Upper lobe of left lung (tissue), 6 donors: ENCODE data around the gene TLR3. TPM values are rescaled to one million over a fixed set of nuclear protein-coding genes. Genes with fewer than 3 reads are reported as not detected.
A peak's percentile ranks its signal among the peaks of the same experiment; 100 is the strongest.

Experiments
- ATAC-seq, 2 donors: fragments of 200-7000 bp; cut with Tn5 transposase; one replicate each; pipeline ENCODE4 v1.9.1; 2022; ENCODE audit warnings: mild to moderate bottlenecking in 2 of 2, moderate library complexity in 2 of 2; ENCODE audit not compliant: low FRiP score in 2 of 2
- DNase-seq, 2 donors: peaks; one replicate each; pipeline ENCODE4 v3.0.0-alpha.2; 2019 to 2020
- H3K27ac ChIP-seq, 4 donors: fragments of 200-600 bp; sonication (generic); one replicate each; pipeline ENCODE4 v1.5.1; 2016 to 2019
- H3K27me3 ChIP-seq, 4 donors: fragments of 200-600 bp; sonication (generic); one replicate each; pipeline ENCODE4 v1.5.1; 2017 to 2019
- H3K36me3 ChIP-seq, 4 donors: fragments of 200-600 bp; sonication (generic); one replicate each; pipeline ENCODE4 v1.5.1; 2016 to 2019
- H3K4me1 ChIP-seq, 4 donors: fragments of 200-600 bp; sonication (generic); one replicate each; pipeline ENCODE4 v1.5.1; 2018 to 2019
- H3K4me3 ChIP-seq, 4 donors: fragments of 200-600 bp; sonication (generic); one replicate each; pipeline ENCODE4 v1.5.1; 2017 to 2019; ENCODE audit warnings: mild to moderate bottlenecking in 2 of 4, moderate library complexity in 1 of 4
- H3K9me3 ChIP-seq, 4 donors: fragments of 200-600 bp; sonication (generic); one replicate each; pipeline ENCODE4 v1.5.1; 2018 to 2019
- CTCF ChIP-seq, 6 experiments: fragments of 450-650 bp in 4 of 6; fragments of 200-600 bp in 2 of 6; sonication (generic) in 2 of 6; IDR thresholded peaks; one replicate each; pipeline ENCODE4 v1.5.1; 2016 to 2019; ENCODE audit warnings: antibody characterized with exemption in 6 of 6
- EP300 ChIP-seq, 4 donors: sonication (generic); formaldehyde crosslinking; IDR thresholded peaks; one replicate each; pipeline ENCODE4 v1.5.1; 2017; ENCODE audit warnings: antibody characterized with exemption in 4 of 4, control low read depth in 2 of 4
- POLR2A ChIP-seq, 4 donors: fragments of 450-650 bp; IDR thresholded peaks; one replicate each; pipeline ENCODE4 v1.5.1; 2016 to 2017; ENCODE audit warnings: antibody characterized with exemption in 4 of 4, mild to moderate bottlenecking in 2 of 4
- POLR2AphosphoS5 ChIP-seq, 2 donors: sonication (generic); formaldehyde crosslinking; IDR thresholded peaks; one replicate each; pipeline ENCODE4 v1.5.1; 2017; ENCODE audit warnings: antibody characterized with exemption in 2 of 2
- WGBS, 2 donors: methylation state at CpG; one replicate each; pipeline ENCODE4 v1.1.5; 2017 to 2018; 5-methylcytosine and 5-hydroxymethylcytosine counted together
- total RNA-seq, 6 donors: library from RNA; depleted of rRNA in 4 of 6; stranded (reverse); fragments of >200 nt in 4 of 6; gene quantifications; one replicate each; pipeline versions ENCODE4 v1.1.0 to v1.2.1, GENCODE V29; 2016 to 2021
- donor health status: DM: no; HTN: no; CAD: no; lungs with moderate emphysema.
- donor health status: DM: no; HTN: yes; CAD: no; lungs with severe emphysema.

Gene TLR3
- total RNA-seq, 6 donors from 2014 or later: 1.9 to 20.0 (median 14.4) TPM

GRCh38 chr4:186021461-186022167 lies 47.3 kb upstream of the TLR3 start:
- no peak overlapping the region for H3K27ac ChIP-seq
- no peaks in the 10 kb centered on the region for H3K36me3 ChIP-seq
- WGBS, 2 donors: 28 to 33% methylated on average over 6 to 11 of the region's 11 CpGs
- TF ChIP-seq POLR2AphosphoS5 (IDR thresholded peaks at IDR 0.05): no peak
- TF ChIP-seq CTCF (IDR thresholded peaks at IDR 0.05): peak; percentile 38 to 64 (median 52)
- H3K4me3 ChIP-seq: no peak overlapping the region
- H3K9me3 ChIP-seq: no peaks in the 10 kb centered on the region
- ATAC-seq: peak in 1 of 2 donors; percentile 80
- DNase-seq: no peak
- H3K27me3 ChIP-seq: no peaks in the 10 kb centered on the region
- H3K4me1 ChIP-seq: peaks cover 0 to 6% (median 1%) of the 10 kb centered on the region in 4 donors

- Histone ChIP-seq H3K4me1 (peaks cover under 1 to 6% (median 6%) of the 10 kb centered on the region in 4 donors), H3K27ac (no peak overlapping the region), H3K9me3 (no peaks in the 10 kb centered on the region), H3K27me3 (no peaks in the 10 kb centered on the region), H3K4me3 (no peak overlapping the region), H3K36me3 (no peaks in the 10 kb centered on the region)
- DNase-seq (no peak), ATAC-seq (no peak)
- TF ChIP-seq CTCF (IDR thresholded peaks at IDR 0.05) (no peak), POLR2AphosphoS5 (IDR thresholded peaks at IDR 0.05) (no peak), POLR2A (IDR thresholded peaks at IDR 0.05) (no peak), EP300 (IDR thresholded peaks at IDR 0.05) (no peak)
- 89 to 95% methylated on average over 14 of the region's 14 CpGs for WGBS, 2 donors
These were observed 45.0 kb upstream of the TLR3 start for GRCh38 chr4:186023975-186024374.

GRCh38 chr4:186024637-186025407 lies 44.1 kb upstream of the TLR3 start:
- H3K36me3 ChIP-seq: no peaks in the 10 kb centered on the region
- TF ChIP-seq POLR2A (IDR thresholded peaks at IDR 0.05): no peak
- TF ChIP-seq CTCF (IDR thresholded peaks at IDR 0.05): no peak
- TF ChIP-seq POLR2AphosphoS5 (IDR thresholded peaks at IDR 0.05): no peak
- no peak for TF ChIP-seq EP300 (IDR thresholded peaks at IDR 0.05)
- H3K4me3 ChIP-seq: no peak overlapping the region
- no peak for DNase-seq
- no peak for ATAC-seq
- H3K9me3 ChIP-seq: no peaks in the 10 kb centered on the region
- no peaks in the 10 kb centered on the region for H3K27me3 ChIP-seq
- peaks cover 6 to 14% (median 12%) of the 10 kb centered on the region in 4 donors for H3K4me1 ChIP-seq
- no peak overlapping the region for H3K27ac ChIP-seq
- 82 to 86% methylated on average over 15 of the region's 15 CpGs for WGBS, 2 donors

- TF ChIP-seq POLR2AphosphoS5 (IDR thresholded peaks at IDR 0.05): no peak
- no peak for TF ChIP-seq POLR2A (IDR thresholded peaks at IDR 0.05)
- no peak for TF ChIP-seq CTCF (IDR thresholded peaks at IDR 0.05)
- TF ChIP-seq EP300 (IDR thresholded peaks at IDR 0.05): no peak
- Histone ChIP-seq H3K4me3 (no peak overlapping the region), H3K27me3 (no peaks in the 10 kb centered on the region), H3K27ac (no peak overlapping the region), H3K9me3 (no peaks in the 10 kb centered on the region), H3K36me3 (no peaks in the 10 kb centered on the region), H3K4me1 (peaks cover 11 to 19% (median 17%) of the 10 kb centered on the region in 4 donors)
- no peak for DNase-seq
- 69 to 81% methylated on average over 7 of the region's 7 CpGs for WGBS, 2 donors
- no peak for ATAC-seq
These were observed 43.6 kb upstream of the TLR3 start for GRCh38 chr4:186025408-186025690.
